Skeletal muscle satellite cell (primary cell): ENCODE results near the gene MAP2K6.

Source experiments
- H3K27me3 ChIP-seq: 2 replicates; pipeline ENCODE4 v1.7.0; 2013; ENCODE audit warnings: low read length; ENCODE audit not compliant: control insufficient read depth, insufficient read depth
- H3K36me3 ChIP-seq: 2 replicates; pipeline ENCODE4 v1.7.0; 2013; ENCODE audit warnings: mild to moderate bottlenecking, control low read depth, low read length; ENCODE audit not compliant: insufficient read depth
- H3K4me1 ChIP-seq: 2 replicates; pipeline ENCODE4 v1.7.0; 2013; ENCODE audit warnings: low read length; ENCODE audit not compliant: control insufficient read depth, insufficient read depth
- H3K4me2 ChIP-seq: 2 replicates; pipeline ENCODE4 v1.7.0; 2013; ENCODE audit warnings: mild to moderate bottlenecking, low read length
- H3K4me3 ChIP-seq: 2 replicates; pipeline ENCODE4 v1.7.0; 2013; ENCODE audit warnings: low read length
- H3K9ac ChIP-seq: 2 replicates; pipeline ENCODE4 v1.7.0; 2013; ENCODE audit warnings: mild to moderate bottlenecking, low read depth, low read length, moderate library complexity
- H3K9me3 ChIP-seq: replicated peaks from 2 replicates; pipeline ENCODE4 v1.7.0; 2013; ENCODE audit warnings: mild to moderate bottlenecking, control low read depth, low read length

MAP2K6 gene

DNA sequence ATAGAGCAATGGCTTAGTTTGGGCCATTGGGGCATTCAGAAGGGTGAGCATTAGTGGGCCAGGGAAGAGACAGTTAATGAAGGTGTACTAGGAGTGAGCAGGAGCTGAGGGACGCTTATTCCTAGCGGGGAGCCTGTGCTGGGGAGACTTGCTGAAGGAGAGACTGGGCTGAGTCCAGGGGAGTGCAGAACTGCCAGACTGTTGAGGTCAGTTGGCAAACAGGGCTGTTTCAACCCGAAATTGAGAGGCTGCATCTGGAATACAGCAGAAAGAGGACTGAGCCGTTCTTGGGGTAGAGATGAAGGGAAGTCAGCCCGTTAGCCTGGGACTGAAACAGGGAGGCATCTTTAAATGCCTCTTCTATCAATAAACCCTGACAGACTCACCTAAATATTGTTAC, 33.2 kb downstream of the MAP2K6 start:
- Histone ChIP-seq H3K36me3 (no peaks in the 10 kb centered on the region), H3K27me3 (no peaks in the 10 kb centered on the region), H3K4me3 (no peak overlapping the region), H3K9ac (no peak overlapping the region), H3K4me2 (no peak overlapping the region), H3K4me1 (no peaks in the 10 kb centered on the region), H3K9me3 (no peaks in the 10 kb centered on the region)

DNA sequence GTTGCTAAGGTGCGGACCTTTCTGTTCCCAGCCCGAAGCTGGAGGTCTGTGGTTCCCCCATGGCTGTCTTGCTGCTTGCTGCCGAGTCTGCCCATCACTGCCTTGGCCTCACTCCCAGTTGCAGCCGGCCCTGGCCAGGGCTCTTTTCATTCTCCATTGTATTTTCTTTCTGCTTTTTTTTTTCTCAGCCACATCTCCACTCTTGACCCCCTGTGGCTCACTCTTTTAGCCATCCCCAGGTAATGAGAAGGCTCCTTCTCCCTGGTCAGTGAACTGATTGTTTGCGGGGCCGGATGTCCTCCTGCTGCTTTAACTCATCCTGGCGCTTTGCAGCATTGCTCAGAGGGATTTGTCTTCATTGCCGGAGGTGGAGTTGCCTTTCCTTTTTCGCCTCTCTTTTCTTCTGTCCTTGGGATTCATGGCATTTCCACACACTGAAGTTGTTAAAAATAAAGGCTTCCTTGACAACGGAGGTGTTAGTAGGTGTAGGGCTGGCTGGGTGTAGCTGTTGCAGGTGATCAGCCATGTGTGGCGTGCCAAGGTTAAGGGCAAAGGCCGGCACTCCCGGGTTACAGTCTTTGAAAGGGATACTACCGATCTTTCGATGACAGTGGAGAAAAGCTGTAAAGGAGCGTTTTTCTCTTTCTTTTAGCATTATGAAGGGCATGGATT, 34.1 kb downstream of the MAP2K6 start:
- H3K36me3 ChIP-seq = no peaks in the 10 kb centered on the region
- H3K9ac ChIP-seq = no peak overlapping the region
- H3K9me3 ChIP-seq = no peaks in the 10 kb centered on the region
- no peaks in the 10 kb centered on the region for H3K27me3 ChIP-seq
- H3K4me3 ChIP-seq = no peak overlapping the region
- H3K4me1 ChIP-seq = no peaks in the 10 kb centered on the region
- no peak overlapping the region for H3K4me2 ChIP-seq

DNA sequence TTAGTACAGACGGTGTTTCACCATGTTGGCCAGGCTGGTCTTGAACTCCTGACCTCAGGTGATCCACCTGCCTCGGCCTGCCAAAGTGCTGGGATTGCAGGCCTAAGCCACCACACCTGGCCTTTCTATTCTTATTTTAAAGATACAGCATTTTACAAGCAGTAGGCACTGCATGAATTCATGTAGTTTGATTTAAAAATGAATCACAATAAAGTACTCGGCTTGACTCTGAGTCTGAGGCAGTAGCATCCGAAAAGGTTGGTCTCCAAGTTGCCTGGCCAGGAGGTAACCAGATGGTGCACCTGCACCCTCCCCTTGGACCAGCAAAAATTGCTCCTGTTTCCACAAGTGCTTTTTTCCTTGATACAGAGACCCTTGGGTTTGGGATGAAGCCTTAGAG, 35.6 kb downstream of the MAP2K6 start:
- no peak overlapping the region for H3K9ac ChIP-seq

DNA sequence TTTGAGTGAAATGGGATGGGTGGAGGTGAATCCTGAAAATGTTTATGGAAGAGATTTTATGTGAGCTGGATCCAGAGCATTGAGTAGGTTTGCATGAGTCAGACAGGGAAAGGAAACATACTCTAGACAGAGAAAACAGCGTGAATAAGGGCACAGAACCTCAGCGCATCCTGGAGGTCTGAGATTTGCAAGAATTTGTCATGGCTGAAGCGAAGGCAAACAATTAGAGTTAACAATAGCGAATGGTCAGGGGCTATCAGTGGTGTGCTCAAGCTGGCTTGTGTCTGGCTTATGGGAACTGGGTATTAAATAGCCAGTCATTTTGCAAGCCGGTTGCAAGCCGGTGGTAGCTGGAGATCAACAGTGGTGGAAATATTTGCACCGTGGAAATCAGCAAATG, 36.4 kb downstream of the MAP2K6 start:
- H3K9ac ChIP-seq = no peak overlapping the region
- H3K9me3 ChIP-seq = no peaks in the 10 kb centered on the region
- H3K4me1 ChIP-seq = no peaks in the 10 kb centered on the region
- H3K36me3 ChIP-seq = no peaks in the 10 kb centered on the region
- H3K4me2 ChIP-seq = no peak overlapping the region
- no peaks in the 10 kb centered on the region for H3K27me3 ChIP-seq
- no peak overlapping the region for H3K4me3 ChIP-seq

More for the DNA sequence above, 35.6 kb downstream of the MAP2K6 start:
- no peaks in the 10 kb centered on the region for H3K27me3 ChIP-seq
- no peaks in the 10 kb centered on the region for H3K36me3 ChIP-seq
- no peaks in the 10 kb centered on the region for H3K9me3 ChIP-seq
- no peaks in the 10 kb centered on the region for H3K4me1 ChIP-seq
- no peak overlapping the region for H3K4me3 ChIP-seq
- H3K4me2 ChIP-seq = no peak overlapping the region

DNA sequence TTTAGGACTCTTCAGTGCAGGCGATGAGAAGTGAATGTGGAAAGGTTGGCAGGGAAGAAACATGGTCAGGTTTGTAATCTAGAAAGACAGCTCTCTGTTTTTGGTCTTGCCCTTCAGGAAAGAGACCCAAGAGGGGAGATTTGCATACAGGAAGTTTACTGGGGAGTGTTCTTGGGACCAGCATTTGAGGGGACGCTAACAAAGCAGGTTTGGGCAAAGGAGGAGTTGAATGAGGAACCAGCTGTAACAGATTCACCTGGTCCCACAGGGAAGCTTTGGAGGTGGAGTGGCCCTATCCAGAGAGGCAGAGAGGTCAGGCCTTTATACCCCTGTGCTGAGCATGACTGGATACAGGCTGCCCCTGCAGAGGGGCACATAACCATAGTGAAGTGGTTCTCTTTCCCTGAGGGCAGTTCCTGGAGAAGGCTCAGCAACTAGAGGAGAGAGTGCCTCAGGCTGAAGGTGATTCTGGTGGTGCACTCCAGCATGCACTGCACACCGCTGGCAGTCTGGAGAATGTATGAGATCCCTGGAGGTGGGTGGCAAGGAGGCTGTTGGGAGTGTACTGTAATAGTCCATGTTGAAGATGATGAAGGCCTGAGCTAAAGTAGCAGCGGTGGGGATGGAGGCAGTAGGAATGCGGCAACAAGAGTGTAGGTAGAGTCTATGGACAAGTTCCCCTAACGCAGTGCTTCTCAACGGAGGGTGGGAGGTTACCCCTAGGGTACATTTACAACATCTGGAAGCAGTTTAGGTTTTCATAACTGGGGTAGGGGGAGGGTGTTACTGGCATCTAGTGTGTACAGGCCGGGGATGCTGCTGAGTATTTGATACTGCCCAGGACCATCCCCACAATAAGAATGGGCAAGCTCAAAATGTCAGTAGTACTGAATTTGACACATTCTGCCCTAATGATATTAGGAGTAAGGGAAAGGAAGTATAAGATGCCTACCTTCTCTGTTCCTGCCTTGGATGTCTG, 37.2 kb downstream of the MAP2K6 start:
- Histone ChIP-seq H3K27me3 (no peaks in the 10 kb centered on the region), H3K4me3 (no peak overlapping the region), H3K9ac (no peak overlapping the region), H3K4me2 (no peak overlapping the region), H3K9me3 (no peaks in the 10 kb centered on the region), H3K4me1 (no peaks in the 10 kb centered on the region), H3K36me3 (no peaks in the 10 kb centered on the region)

DNA sequence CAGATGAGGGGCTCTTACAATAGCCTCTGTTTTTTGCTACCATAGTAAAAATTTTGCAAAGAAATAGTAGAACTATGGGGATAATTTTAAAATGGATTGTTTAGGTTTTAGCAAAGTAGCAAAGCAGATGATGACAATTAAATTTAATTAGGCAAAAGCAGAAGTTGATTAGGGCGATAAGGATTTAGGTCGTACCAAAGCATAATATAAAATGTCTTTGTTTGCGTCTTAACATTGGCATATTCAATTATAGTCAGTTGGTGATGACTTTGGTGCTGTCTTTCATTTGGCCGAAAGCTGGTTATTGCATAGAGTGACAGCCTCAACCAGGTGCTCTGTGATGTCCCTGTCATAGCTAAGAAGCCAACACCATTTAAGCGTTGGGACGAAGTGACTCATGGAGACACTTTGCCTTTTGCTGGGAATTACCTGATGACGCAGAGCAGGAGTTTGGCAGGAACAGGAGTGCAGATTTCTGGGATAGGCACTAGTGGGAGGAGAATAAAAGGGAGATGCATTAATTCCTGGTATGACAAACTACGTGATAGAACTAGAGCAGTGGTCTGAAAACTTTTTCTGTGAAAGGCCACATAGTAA, 38.3 kb downstream of the MAP2K6 start:
- Histone ChIP-seq H3K36me3 (no peaks in the 10 kb centered on the region), H3K4me2 (no peak overlapping the region), H3K4me3 (no peak overlapping the region), H3K27me3 (no peaks in the 10 kb centered on the region), H3K4me1 (no peaks in the 10 kb centered on the region), H3K9me3 (no peaks in the 10 kb centered on the region), H3K9ac (no peak overlapping the region)

DNA sequence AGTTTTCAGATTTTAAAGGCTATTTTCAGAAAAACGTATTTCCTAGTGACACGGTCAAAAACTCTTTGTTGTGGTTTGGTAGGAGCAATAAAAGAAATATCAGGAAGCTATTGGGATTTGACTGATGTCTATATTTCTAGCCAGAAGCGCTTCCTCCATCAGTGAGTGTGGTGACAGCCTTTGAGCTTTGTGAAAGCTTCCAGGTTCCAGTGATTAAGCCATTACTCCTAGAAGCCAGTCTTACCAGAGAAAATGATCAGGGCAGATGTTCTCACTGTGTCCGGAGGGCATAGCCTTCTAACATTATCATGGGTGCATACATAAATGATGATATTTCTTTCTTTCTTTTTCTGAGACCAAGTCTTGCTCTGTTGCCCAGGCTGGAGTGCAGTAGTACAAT, 39.6 kb downstream of the MAP2K6 start:
- H3K4me3 ChIP-seq = no peak overlapping the region
- H3K4me1 ChIP-seq = no peaks in the 10 kb centered on the region
- H3K36me3 ChIP-seq = no peaks in the 10 kb centered on the region
- H3K27me3 ChIP-seq = no peaks in the 10 kb centered on the region
- no peaks in the 10 kb centered on the region for H3K9me3 ChIP-seq
- no peak overlapping the region for H3K9ac ChIP-seq
- no peak overlapping the region for H3K4me2 ChIP-seq

DNA sequence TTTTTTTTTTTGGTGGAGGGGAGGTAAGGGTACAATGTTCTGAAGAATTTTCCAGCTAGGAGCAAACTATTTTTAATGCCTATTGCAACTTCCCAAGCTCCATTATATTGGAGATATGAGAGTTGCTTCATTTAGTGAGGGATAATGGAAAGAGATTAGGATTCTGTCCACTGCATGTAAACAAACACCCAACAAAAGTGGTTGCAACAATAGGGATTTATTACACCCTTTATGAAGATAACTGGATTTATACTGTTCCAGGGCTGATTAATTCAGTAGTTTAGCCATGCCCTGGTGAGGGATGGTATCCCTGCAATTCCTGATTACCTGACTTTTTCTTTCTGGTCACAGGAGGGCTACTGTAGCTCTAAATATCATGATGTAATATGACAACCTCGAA, 40.5 kb downstream of the MAP2K6 start:
- no peaks in the 10 kb centered on the region for H3K9me3 ChIP-seq
- H3K9ac ChIP-seq = no peak overlapping the region
- no peak overlapping the region for H3K4me3 ChIP-seq
- no peaks in the 10 kb centered on the region for H3K36me3 ChIP-seq
- H3K4me2 ChIP-seq = no peak overlapping the region
- no peaks in the 10 kb centered on the region for H3K27me3 ChIP-seq
- H3K4me1 ChIP-seq = no peaks in the 10 kb centered on the region

DNA sequence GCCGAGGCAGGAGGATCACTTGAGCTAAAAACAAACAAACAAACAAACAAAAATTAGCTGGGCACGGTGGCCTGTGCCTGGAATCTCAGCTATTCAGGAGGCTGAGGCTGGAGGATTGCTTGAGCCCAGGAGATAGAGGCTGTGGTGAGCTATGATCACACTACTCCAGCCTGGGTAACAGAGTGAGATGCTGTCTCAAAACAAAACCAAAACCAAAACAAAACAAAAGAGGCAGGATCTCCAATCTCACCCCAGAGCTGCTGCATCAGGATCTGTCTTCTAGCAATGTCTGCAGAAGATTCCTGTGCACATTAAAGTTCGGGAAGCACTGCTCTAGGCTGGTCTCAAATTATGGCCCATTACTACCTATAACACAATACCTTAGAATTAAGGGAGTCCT, 43.1 kb downstream of the MAP2K6 start:
- H3K4me2 ChIP-seq = no peak overlapping the region
- no peaks in the 10 kb centered on the region for H3K27me3 ChIP-seq
- H3K9me3 ChIP-seq = no peaks in the 10 kb centered on the region
- no peaks in the 10 kb centered on the region for H3K4me1 ChIP-seq
- no peak overlapping the region for H3K9ac ChIP-seq
- no peaks in the 10 kb centered on the region for H3K36me3 ChIP-seq
- no peak overlapping the region for H3K4me3 ChIP-seq

DNA sequence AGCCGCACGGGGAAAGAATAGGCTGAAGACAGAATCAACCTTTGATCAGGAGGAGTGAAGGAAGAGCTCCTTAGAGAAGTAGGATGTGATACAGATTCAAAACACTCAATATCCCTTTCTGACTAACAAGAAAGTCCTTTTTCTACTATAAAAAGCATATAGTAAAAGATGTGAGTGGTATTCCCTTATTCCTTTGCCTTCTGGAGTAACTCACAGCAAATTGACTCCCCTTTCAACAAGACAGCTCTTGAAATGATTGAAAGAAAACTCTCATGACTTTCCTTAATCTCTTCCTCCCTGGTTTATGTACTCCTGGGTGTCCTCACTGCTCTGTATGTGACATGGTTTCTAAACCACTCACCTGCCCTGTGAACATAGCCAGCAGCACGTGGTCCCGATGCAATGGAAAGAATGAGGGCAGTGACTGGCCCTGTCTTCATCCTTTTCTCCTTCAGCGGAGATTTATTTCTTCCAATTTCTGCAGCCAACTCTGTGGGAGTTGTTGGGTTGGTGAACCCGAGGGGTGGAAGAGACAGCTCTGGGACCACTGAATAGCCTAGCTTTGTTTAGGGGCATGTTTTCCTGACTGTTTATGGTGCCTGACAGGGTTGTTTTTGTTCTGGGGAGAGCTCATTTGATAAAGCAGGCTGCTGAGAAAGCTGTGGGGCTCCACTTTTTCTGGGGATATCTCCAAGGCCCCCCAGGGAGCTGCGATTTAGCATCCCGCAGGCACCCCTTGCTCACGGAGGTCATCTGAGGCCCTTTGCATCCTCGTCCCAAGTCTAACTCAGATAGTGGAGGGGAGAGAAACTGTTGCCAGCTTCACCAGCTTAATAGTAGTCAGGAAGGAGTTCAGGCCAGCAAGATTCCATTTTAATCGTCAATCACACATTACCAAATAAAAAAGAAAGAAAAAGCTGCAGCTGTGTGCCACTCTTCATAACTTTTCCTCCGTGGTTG, 46.7 kb downstream of the MAP2K6 start:
- no peak overlapping the region for H3K9ac ChIP-seq
- peak overlapping the region; percentile 47 for H3K4me2 ChIP-seq
- H3K4me3 ChIP-seq = no peak overlapping the region
- no peaks in the 10 kb centered on the region for H3K9me3 ChIP-seq
- no peaks in the 10 kb centered on the region for H3K27me3 ChIP-seq
- H3K4me1 ChIP-seq = no peaks in the 10 kb centered on the region
- no peaks in the 10 kb centered on the region for H3K36me3 ChIP-seq

DNA sequence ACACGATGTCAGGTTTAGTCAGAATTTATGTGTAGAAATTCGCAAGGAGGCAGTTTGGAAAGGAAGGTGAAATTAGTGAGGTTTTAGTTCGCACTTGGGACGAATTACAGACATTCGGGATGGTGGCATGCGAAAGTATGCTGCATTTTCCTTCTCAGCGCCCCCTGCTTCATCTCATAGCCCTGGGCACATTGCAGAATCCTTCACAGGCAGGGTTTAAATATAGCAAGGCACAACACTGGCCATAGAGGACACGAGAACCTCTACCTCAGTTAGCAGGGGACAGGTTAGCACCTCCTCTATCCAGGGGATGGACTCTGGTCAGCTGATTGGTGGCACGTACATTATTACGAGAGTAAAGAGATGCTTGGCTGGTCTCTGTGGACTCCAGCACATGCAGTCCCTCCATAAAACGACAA, 47.5 kb downstream of the MAP2K6 start:
- no peaks in the 10 kb centered on the region for H3K4me1 ChIP-seq
- H3K9ac ChIP-seq = no peak overlapping the region
- H3K36me3 ChIP-seq = no peaks in the 10 kb centered on the region
- peak overlapping the region; percentile 47 for H3K4me2 ChIP-seq
- no peak overlapping the region for H3K4me3 ChIP-seq
- no peaks in the 10 kb centered on the region for H3K27me3 ChIP-seq
- H3K9me3 ChIP-seq = no peaks in the 10 kb centered on the region
